Osteoblast (primary cell): ENCODE measurements around the gene MZB1. TPM values are rescaled to one million over a fixed set of nuclear protein-coding genes. Genes with fewer than 3 reads are reported as not detected.

Experiments
- DNase-seq: peaks from one replicate; pipeline ENCODE4 v3.0.0; 2011; ENCODE audit warnings: low spot score, mixed read lengths; ENCODE audit not compliant: insufficient read length; ENCODE audit errors: missing footprints
- H2AFZ ChIP-seq: 2 replicates; pipeline ENCODE4 v1.6.0; 2011; ENCODE audit warnings: mild to moderate bottlenecking, low read length
- H3K27ac ChIP-seq: 2 replicates; pipeline ENCODE4 v1.5.1; 2011; ENCODE audit warnings: mild to moderate bottlenecking, low read depth, low read length, moderate library complexity
- H3K27me3 ChIP-seq: 2 replicates; pipeline ENCODE4 v1.6.0; 2012; ENCODE audit warnings: mild to moderate bottlenecking, control low read depth, inconsistent platforms, low read length, moderate library complexity; ENCODE audit not compliant: insufficient read depth
- H3K36me3 ChIP-seq: 2 replicates; pipeline ENCODE4 v1.5.1; 2011; ENCODE audit warnings: mild to moderate bottlenecking, low read length, control low read depth, moderate library complexity; ENCODE audit not compliant: insufficient read depth
- H3K4me1 ChIP-seq: 2 replicates; pipeline ENCODE4 v1.5.1; 2011; ENCODE audit warnings: mild to moderate bottlenecking, low read length, control low read depth, moderate library complexity; ENCODE audit not compliant: insufficient read depth
- H3K4me2 ChIP-seq: 2 replicates; pipeline ENCODE4 v1.6.0; 2011; ENCODE audit warnings: mild to moderate bottlenecking, low read length; ENCODE audit not compliant: insufficient read depth
- H3K4me3 ChIP-seq: fragments of 200-600 bp; sonication (generic); 3 replicates; pipeline ENCODE4 v1.5.1; 2012; ENCODE audit warnings: mild to moderate bottlenecking, low read length, inconsistent platforms; ENCODE audit not compliant: insufficient read depth
- H3K79me2 ChIP-seq: 2 replicates; pipeline ENCODE4 v1.6.0; 2012; ENCODE audit warnings: mild to moderate bottlenecking, low read length, control low read depth, inconsistent platforms; ENCODE audit not compliant: insufficient read depth
- H3K9me3 ChIP-seq: 2 replicates; pipeline ENCODE4 v1.5.1; 2011; ENCODE audit warnings: low read depth, low read length, control low read depth
- H4K20me1 ChIP-seq: 2 replicates; pipeline ENCODE4 v1.6.0; 2012; ENCODE audit warnings: mild to moderate bottlenecking, low read length, control low read depth; ENCODE audit not compliant: insufficient read depth
- CTCF ChIP-seq: IDR thresholded peaks from 2 replicates; pipeline ENCODE4 v1.5.1; 2011; ENCODE audit warnings: mild to moderate bottlenecking, low read depth, low read length, moderate library complexity; ENCODE audit errors: extremely low read depth
- total RNA-seq: library from RNA; depleted of rRNA; stranded (reverse); fragments of >200 nt; gene quantifications from 2 replicates; pipeline ENCODE4 v1.2.3, GENCODE V29; 2012

MZB1 gene
- total RNA-seq, 1 donor: not detected

GRCh38 chr5:139397921-139398320, 8.2 kb upstream of the MZB1 start:
- no peak for DNase-seq
- Histone ChIP-seq H3K27ac (no peak overlapping the region), H3K4me2 (no peak overlapping the region), H3K36me3 (no peaks in the 10 kb centered on the region), H3K9me3 (no peaks in the 10 kb centered on the region), H4K20me1 (peaks cover 4% of the 10 kb centered on the region), H3K79me2 (no peaks in the 10 kb centered on the region), H3K27me3 (peaks cover 18% of the 10 kb centered on the region), H3K4me3 (no peak overlapping the region), H3K4me1 (peaks cover under 1% of the 10 kb centered on the region), H2AFZ (no peak overlapping the region)
- TF ChIP-seq CTCF: no peak

GRCh38 chr5:139396691-139397090, 7.0 kb upstream of the MZB1 start:
- peaks cover 18% of the 10 kb centered on the region for H3K27me3 ChIP-seq
- peaks cover 4% of the 10 kb centered on the region for H4K20me1 ChIP-seq
- H3K4me1 ChIP-seq: no peaks in the 10 kb centered on the region
- H3K27ac ChIP-seq: no peak overlapping the region
- H3K79me2 ChIP-seq: no peaks in the 10 kb centered on the region
- H2AFZ ChIP-seq: no peak overlapping the region
- no peaks in the 10 kb centered on the region for H3K36me3 ChIP-seq
- DNase-seq: no peak
- no peak overlapping the region for H3K4me2 ChIP-seq
- no peaks in the 10 kb centered on the region for H3K9me3 ChIP-seq
- no peak overlapping the region for H3K4me3 ChIP-seq
- TF ChIP-seq CTCF: no peak

GRCh38 chr5:139395844-139396640, 6.3 kb upstream of the MZB1 start:
- Histone ChIP-seq H3K27me3 (peaks cover 18% of the 10 kb centered on the region), H3K79me2 (no peaks in the 10 kb centered on the region), H3K4me3 (no peak overlapping the region), H3K4me2 (no peak overlapping the region), H4K20me1 (peaks cover 4% of the 10 kb centered on the region), H3K9me3 (no peaks in the 10 kb centered on the region), H3K27ac (no peak overlapping the region), H3K36me3 (no peaks in the 10 kb centered on the region), H2AFZ (no peak overlapping the region), H3K4me1 (no peaks in the 10 kb centered on the region)
- no peak for TF ChIP-seq CTCF
- DNase-seq: peak; percentile 93

GRCh38 chr5:139394654-139395566, 5.2 kb upstream of the MZB1 start, which contains the start of gene PROB1:
Gene PROB1, minus strand, starts transcription at chr5:139395104. Its CDS starts 23 bp downstream, at chr5:139395081.
- Histone ChIP-seq H3K79me2 (no peaks in the 10 kb centered on the region), H3K4me1 (no peaks in the 10 kb centered on the region), H3K36me3 (no peaks in the 10 kb centered on the region), H3K27me3 (peaks cover 18% of the 10 kb centered on the region), H3K4me3 (peak within 1 kb of the TSS; percentile 57), H2AFZ (peak within 1 kb of the TSS; percentile 20), H3K27ac (no peak within 1 kb of the TSS), H3K9me3 (no peaks in the 10 kb centered on the region), H3K4me2 (peak within 1 kb of the TSS; percentile 71), H4K20me1 (peaks cover 4% of the 10 kb centered on the region)
- DNase-seq: peak; percentile 75
- no peak for TF ChIP-seq CTCF
